Endothelial cell of umbilical vein (primary cell): ENCODE data around the gene GMPPA. TPM values are rescaled to one million over a fixed set of nuclear protein-coding genes. Genes with fewer than 3 reads are reported as not detected.

Experiments
- BruUV-seq: library from RNA; stranded (reverse); fragments of 400-500 nt; replicated peaks from 2 replicates; lab custom pipeline; 2021; lab: Mats Ljungman, UMichigan
- CTCF ChIA-PET: fragments of 300-600, 350-600 bp; sonication (Branson Sonifier 250); formaldehyde crosslinking; loops from one replicate; lab custom pipeline; 2021; ENCODE audit warnings: antibody characterized with exemption, inconsistent platforms; lab: Charles Lee
- POLR2A ChIA-PET: fragments of 300-600, 350-600 bp; sonication (Branson Sonifier 250); formaldehyde crosslinking; loops from one replicate; lab custom pipeline; 2021; ENCODE audit warnings: antibody characterized with exemption, inconsistent platforms; lab: Charles Lee
- DNase-seq: peaks from one replicate; pipeline ENCODE4 v3.0.0-alpha.2; 2011; ENCODE audit warnings: low read depth, low spot score
- FAIRE-seq: peaks from 2 replicates; lab custom pipeline; 2011; peaks lifted over from hg19 to GRCh38; lab: Jason Lieb, UNC
- H2AFZ ChIP-seq: 2 replicates; pipeline ENCODE4 v1.6.0; 2012; ENCODE audit warnings: low read depth, low read length, control low read depth, inconsistent platforms
- H3K27ac ChIP-seq: 2 replicates; pipeline ENCODE4 v1.5.1; 2011; ENCODE audit warnings: low read depth, mild to moderate bottlenecking, control low read depth, low read length, moderate library complexity; ENCODE audit not compliant: insufficient read depth
- H3K27me3 ChIP-seq, 2 experiments: 2 replicates each; pipeline versions ENCODE4 v1.6.0 to v1.6.1; 2011; ENCODE audit warnings: low read length in 2 of 2, mixed read lengths in 1 of 2; ENCODE audit not compliant: control insufficient read depth in 2 of 2, insufficient read depth in 2 of 2
- H3K36me3 ChIP-seq, 2 experiments: 2 replicates in 1 of 2; 3 replicates in 1 of 2; pipeline ENCODE4 v1.5.1; 2011; ENCODE audit warnings: low read length in 2 of 2, mild to moderate bottlenecking in 1 of 2, moderate library complexity in 1 of 2; ENCODE audit not compliant: control insufficient read depth in 2 of 2, insufficient read depth in 2 of 2; ENCODE audit errors: extremely low read depth in 1 of 2
- H3K4me1 ChIP-seq: 3 replicates; pipeline ENCODE4 v1.5.1; 2011; ENCODE audit warnings: mild to moderate bottlenecking, low read length; ENCODE audit not compliant: control insufficient read depth, insufficient read depth; ENCODE audit errors: extremely low read depth
- H3K4me2 ChIP-seq: 2 replicates; pipeline ENCODE4 v1.6.1; 2011; ENCODE audit warnings: low read length, control low read depth, mixed read lengths; ENCODE audit not compliant: insufficient read depth
- H3K4me3 ChIP-seq, 3 experiments: fragments of 200-600 bp in 1 of 3; sonication (generic), shearing (Covaris generic) in 1 of 3; replicated peaks in 1 of 3; 2 replicates each; pipeline ENCODE4 v1.5.1; 2011 to 2016; ENCODE audit warnings: control low read depth in 3 of 3, low read length in 3 of 3, mild to moderate bottlenecking in 2 of 3, inconsistent platforms in 1 of 3, low read depth in 1 of 3, moderate library complexity in 1 of 3; ENCODE audit not compliant: insufficient read depth in 1 of 3
- H3K79me2 ChIP-seq: 2 replicates; pipeline ENCODE4 v1.6.0; 2012; ENCODE audit warnings: low read length, inconsistent platforms; ENCODE audit not compliant: control insufficient read depth, insufficient read depth
- H3K9ac ChIP-seq: replicated peaks from 2 replicates; pipeline ENCODE3; 2011; ENCODE audit warnings: low read length, control low read depth; ENCODE audit not compliant: insufficient read depth; ENCODE audit errors: extremely low read depth
- H3K9me1 ChIP-seq: replicated peaks from 3 replicates; pipeline ENCODE4 v1.6.0; 2011; ENCODE audit warnings: mild to moderate bottlenecking, low read length; ENCODE audit not compliant: control insufficient read depth, insufficient read depth; ENCODE audit errors: extremely low read depth
- H3K9me3 ChIP-seq: replicated peaks from 2 replicates; pipeline ENCODE4 v1.5.1; 2012; ENCODE audit warnings: low read length, inconsistent platforms; ENCODE audit not compliant: control insufficient read depth, insufficient read depth
- H4K20me1 ChIP-seq: replicated peaks from 2 replicates; pipeline ENCODE3; 2011; ENCODE audit warnings: mild to moderate bottlenecking, low read length; ENCODE audit not compliant: control insufficient read depth, insufficient read depth; ENCODE audit errors: extremely low read depth
- EZH2 ChIP-seq: IDR thresholded peaks from 2 replicates; pipeline ENCODE4 v1.6.1; 2012; ENCODE audit warnings: borderline replicate concordance, low read depth, mild to moderate bottlenecking, moderate library complexity, low read length, inconsistent platforms; ENCODE audit not compliant: severe bottlenecking
- FOS ChIP-seq: IDR thresholded peaks from 2 replicates; pipeline ENCODE4 v1.6.1; 2011; ENCODE audit warnings: mild to moderate bottlenecking, low read length, moderate library complexity, borderline replicate concordance; ENCODE audit not compliant: insufficient read depth
- GATA2 ChIP-seq: IDR thresholded peaks from 2 replicates; pipeline ENCODE4 v1.7.0; 2011; ENCODE audit warnings: low read depth, mild to moderate bottlenecking, moderate library complexity, mixed read lengths, low read length; ENCODE audit not compliant: insufficient read length, insufficient read depth
- JUN ChIP-seq: IDR thresholded peaks from 2 replicates; pipeline ENCODE4 v1.6.1; 2011; ENCODE audit warnings: borderline replicate concordance, low read depth; ENCODE audit not compliant: insufficient read length, insufficient read depth
- MYC ChIP-seq: IDR thresholded peaks from one replicate; pipeline ENCODE4 v1.6.1; 2011; ENCODE audit warnings: mild to moderate bottlenecking, low read depth, low read length
- POLR2A ChIP-seq: IDR thresholded peaks from 2 replicates; pipeline ENCODE4 v1.6.1; 2012; ENCODE audit warnings: low read depth, mild to moderate bottlenecking, control low read depth, low read length
- POLR2AphosphoS5 ChIP-seq: IDR thresholded peaks from 2 replicates; pipeline ENCODE4 v1.6.1; 2012; ENCODE audit warnings: low read depth, mild to moderate bottlenecking, control low read depth, low read length, moderate library complexity; ENCODE audit not compliant: insufficient read depth
- dilution Hi-C: fragments of 300-500 bp; cut with MboI; formaldehyde crosslinking; loops from one replicate; pipeline ENCODE4 v1.15.0; 2019; ENCODE audit warnings: low sequenced_read_pairs; ENCODE audit not compliant: extremely low pct_ligation_motif_present
- intact Hi-C: fragments of 100-400 bp; cut with micrococcal nuclease; formaldehyde crosslinking; loops from one replicate; pipeline ENCODE4 v1.10.0; 2022
- polyA plus RNA-seq, 4 experiments: library from polyadenylated mRNA; depleted of rRNA in 3 of 4; stranded (reverse) in 3 of 4; unstranded in 1 of 4; fragments of >200 nt; gene quantifications; 2 replicates each; pipeline versions ENCODE4 v1.2.1 to v1.2.3, GENCODE V29; 2011 to 2012; ENCODE audit warnings: missing spikeins in 1 of 4
- total RNA-seq: library from RNA; stranded (reverse); gene quantifications from 2 replicates; pipeline ENCODE4 v1.2.3, GENCODE V29; 2021
- TF ChIP-seq, protein P1 (sequence below): IDR thresholded peaks from 2 replicates; pipeline ENCODE4 v1.6.1; 2011; ENCODE audit not compliant: insufficient read depth, insufficient read length
- TF ChIP-seq, protein P2 (sequence below), 2 donors: IDR thresholded peaks; 1 replicate in 1 of 2; 2 replicates in 1 of 2; pipeline ENCODE4 v1.5.1; 2011; ENCODE audit warnings: low read length in 2 of 2, mild to moderate bottlenecking in 2 of 2, moderate library complexity in 2 of 2, control low read depth in 1 of 2, inconsistent platforms in 1 of 2, low read depth in 1 of 2; ENCODE audit not compliant: insufficient read depth in 1 of 2; ENCODE audit errors: extremely low read depth in 1 of 2

Gene GMPPA
- total and polyA plus RNA-seq, 2 donors (not counting 3 experiments of a cell fraction or from before 2014, with no cell fraction given): 39.1 to 104 TPM

DNA sequence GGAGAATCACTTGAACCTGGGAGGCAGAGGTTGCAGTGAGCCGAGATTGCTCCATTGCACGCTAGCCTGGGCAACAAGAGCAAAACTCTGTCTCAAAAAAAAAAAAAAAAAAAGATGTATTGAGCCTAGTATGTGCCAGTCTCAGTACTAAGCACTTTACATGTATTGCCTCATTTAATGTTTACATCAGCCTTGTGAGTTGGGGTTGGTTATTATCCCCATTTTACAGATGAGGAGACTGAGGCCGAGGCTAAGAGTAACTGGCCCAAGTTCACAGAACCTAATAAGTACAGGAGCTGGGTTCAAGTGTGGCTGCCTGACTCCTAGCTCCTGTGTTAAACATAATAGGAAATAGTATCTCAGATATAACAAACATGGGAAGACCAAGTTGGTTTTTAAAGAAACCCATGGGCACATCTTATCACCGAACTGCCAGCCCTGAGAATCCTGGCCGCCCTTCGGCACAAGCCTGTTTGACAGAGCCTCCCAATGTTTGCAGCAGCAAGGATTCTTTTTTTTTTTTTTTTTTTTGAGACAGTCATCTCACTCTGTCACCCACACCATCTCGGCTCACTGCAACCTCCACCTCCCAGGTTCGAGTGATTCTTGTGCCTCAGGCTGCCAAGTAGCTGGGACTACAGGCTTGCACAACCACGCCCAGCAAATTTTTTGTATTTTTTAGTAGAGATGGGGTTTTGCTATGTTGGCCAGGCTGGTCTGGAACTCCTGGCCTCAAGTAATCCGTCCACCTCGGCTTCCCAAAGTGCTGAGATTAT is 24.2 kb upstream of the GMPPA start:
- intact Hi-C loops: no loop called here
- Histone ChIP-seq H3K36me3 (no peaks in the 10 kb centered on the region), H2AFZ (no peak overlapping the region), H3K79me2 (no peaks in the 10 kb centered on the region), H3K27me3 (no peaks in the 10 kb centered on the region), H3K9me3 (no peaks in the 10 kb centered on the region), H3K4me1 (no peaks in the 10 kb centered on the region), H3K27ac (no peak overlapping the region), H3K9me1 (no peaks in the 10 kb centered on the region), H3K4me3 (no peak overlapping the region), H3K9ac (no peak overlapping the region), H4K20me1 (no peaks in the 10 kb centered on the region), H3K4me2 (no peak overlapping the region)
- TF ChIP-seq POLR2AphosphoS5: no peak
- no peak for TF ChIP-seq GATA2
- no peak for TF ChIP-seq FOS
- TF ChIP-seq EZH2: no peak
- TF ChIP-seq MYC: no peak
- TF ChIP-seq POLR2A: no peak
- TF ChIP-seq, protein P1, sequence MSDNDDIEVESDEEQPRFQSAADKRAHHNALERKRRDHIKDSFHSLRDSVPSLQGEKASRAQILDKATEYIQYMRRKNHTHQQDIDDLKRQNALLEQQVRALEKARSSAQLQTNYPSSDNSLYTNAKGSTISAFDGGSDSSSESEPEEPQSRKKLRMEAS: no peak
- no peak for TF ChIP-seq JUN
- TF ChIP-seq, protein P2, sequence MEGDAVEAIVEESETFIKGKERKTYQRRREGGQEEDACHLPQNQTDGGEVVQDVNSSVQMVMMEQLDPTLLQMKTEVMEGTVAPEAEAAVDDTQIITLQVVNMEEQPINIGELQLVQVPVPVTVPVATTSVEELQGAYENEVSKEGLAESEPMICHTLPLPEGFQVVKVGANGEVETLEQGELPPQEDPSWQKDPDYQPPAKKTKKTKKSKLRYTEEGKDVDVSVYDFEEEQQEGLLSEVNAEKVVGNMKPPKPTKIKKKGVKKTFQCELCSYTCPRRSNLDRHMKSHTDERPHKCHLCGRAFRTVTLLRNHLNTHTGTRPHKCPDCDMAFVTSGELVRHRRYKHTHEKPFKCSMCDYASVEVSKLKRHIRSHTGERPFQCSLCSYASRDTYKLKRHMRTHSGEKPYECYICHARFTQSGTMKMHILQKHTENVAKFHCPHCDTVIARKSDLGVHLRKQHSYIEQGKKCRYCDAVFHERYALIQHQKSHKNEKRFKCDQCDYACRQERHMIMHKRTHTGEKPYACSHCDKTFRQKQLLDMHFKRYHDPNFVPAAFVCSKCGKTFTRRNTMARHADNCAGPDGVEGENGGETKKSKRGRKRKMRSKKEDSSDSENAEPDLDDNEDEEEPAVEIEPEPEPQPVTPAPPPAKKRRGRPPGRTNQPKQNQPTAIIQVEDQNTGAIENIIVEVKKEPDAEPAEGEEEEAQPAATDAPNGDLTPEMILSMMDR (IDR thresholded peaks at IDR 0.05; ENCODE audit: extremely low read depth in 1 of 2, insufficient read depth in 1 of 2, low read depth in 1 of 2, low read length in 2 of 2): no peak
- ChIA-PET CTCF (interaction anchor here (0.8 to 7.0 kb wide), 6 partner anchors 11 to 67 kb away, joined by 3 to 115 read pairs (median 6); no protein-coding TSS in a partner anchor), POLR2A (no interaction called here)
- BruUV-seq: no TSS peak
- no peak for FAIRE-seq
- no peak for DNase-seq
- dilution Hi-C loops: no loop called here
